NCI-H510A (cell line): Measurements from ENCODE around the gene SLC16A4.
A peak's percentile ranks its signal among the peaks of the same experiment; 100 is the strongest.

ENCODE experiments used
- DNase-seq: peaks from one replicate; lab custom pipeline; 2025; lab: John Stamatoyannopoulos, UW

The SLC16A4 gene

DNA sequence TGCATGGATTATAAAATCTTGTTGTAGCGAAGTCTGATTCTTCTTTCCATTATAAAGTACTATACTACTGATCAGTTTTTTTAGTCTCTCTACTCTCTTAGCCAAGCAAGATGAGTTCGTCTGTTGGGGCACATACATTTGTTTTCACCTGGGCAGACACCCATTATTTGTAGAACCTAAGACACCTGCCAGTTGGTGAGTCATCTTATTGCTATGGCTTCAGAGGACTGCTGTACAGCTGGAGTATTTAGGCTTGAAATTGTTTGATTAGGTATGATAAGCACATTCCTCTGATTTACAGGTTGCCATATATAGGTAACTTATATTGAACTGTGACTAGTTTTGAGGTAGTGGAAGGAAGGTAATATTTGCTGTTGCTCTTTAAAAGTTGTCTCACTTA, 34.4 kb downstream of the SLC16A4 start:
- no peak for DNase-seq

DNA sequence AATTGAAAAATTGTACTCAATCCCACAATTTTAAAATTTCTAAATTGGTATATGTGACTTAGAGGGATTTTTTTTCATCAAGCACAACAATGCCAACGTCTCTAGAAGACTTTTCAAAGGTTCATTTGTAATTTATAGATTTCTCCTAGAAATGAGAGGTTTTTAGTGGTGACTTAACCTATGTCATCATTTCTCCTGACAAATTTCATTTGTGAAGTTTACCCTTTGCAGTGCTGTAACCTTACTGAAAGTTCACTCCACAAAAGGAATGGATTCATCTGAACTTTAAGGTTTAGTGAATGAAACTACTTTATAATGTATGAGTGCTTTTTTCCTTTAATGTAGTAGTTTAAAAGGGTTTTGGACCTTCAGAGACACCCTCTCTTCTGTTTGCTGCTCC, 35.5 kb downstream of the SLC16A4 start:
- no peak for DNase-seq

DNA sequence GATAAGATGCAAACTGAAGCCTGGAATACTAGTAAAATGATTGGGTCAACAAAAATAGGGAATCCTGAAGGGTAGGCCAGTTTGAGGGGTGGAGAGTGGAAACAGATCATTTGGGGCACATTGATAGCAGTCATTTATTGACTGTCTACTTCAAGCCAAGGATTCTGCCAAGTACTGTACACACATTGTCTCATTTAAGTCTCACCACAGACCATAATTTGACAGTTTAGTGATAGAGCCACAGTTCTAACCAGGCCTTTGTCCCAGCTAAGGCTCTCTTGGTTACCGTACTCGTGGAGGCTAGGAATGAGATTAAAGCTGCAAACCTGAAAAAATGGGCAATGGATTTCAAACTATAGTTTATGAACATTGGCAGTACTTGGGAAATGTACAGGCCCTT, 40.5 kb downstream of the SLC16A4 start:
- DNase-seq, result no peak

DNA sequence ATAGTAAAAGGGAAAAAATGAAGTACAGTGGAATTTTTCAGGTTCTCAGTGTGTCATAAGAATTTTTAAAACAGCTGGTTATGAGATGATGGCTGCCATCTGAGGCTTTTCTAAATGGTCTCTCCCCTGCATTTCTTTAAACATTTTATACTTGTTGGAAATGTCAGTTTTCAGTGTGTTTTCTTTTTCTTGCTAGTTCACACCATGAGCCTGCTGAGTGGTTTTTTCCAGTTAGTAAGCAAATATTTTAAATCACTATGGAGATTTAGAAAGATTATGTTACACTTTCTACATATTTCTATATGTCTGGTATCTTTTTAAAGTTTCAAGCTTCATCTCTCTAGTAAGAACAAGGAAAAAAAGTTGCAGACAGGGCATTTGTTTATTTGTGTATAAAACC, 42.1 kb downstream of the SLC16A4 start:
- DNase-seq, result no peak

DNA sequence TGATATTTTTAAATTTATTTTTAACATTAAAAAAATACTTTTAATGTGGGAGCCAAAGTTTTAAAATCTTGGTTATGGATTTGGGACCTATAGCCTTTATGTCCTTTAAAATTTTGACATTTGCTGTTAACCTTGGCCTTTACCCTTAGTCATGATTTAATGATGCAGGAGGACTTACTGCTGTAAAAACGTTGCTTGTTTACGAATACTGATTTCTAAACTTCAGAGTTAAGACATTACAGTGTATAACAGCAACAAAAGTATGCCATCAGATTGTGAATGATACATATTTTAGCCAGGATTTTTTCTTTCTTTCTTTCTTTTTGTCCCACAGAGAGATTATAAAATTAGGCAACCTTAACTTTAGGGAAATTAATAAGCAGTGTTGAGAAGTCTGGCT, 42.8 kb downstream of the SLC16A4 start:
- no peak for DNase-seq

DNA sequence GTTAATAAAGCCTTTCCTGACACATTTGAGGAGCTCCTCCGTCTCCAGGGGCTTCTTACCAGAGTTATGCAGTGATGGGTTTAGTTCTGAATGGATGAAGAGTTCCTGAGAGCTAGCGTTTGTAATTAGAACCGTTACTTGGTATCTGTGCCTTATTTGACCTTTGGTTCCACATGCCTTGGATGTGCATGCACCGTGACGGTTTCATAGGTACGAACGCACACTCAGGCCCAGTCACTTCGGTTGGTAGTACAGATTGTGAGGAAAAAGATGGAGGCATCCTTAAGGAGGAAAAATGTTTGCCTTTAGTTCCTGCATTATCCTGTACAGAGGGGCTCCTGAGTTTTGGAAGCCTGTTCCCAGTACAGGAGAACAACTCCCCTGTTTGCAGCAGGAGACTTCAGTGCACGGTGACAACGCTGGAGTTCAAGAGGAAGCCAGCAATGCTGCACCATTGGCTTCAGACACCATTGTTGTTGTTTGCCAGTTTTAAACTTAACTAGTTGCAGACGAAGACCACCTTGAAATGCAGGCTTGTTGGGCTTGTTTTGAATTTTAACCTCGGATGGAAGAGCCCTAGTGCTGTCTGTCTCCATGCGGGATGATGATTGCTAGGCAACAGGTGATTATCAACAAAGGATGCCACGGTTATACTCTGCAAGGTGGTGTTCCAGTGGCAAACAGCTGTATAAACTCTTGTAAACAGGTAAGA, 43.5 kb downstream of the SLC16A4 start:
- DNase-seq, result no peak

DNA sequence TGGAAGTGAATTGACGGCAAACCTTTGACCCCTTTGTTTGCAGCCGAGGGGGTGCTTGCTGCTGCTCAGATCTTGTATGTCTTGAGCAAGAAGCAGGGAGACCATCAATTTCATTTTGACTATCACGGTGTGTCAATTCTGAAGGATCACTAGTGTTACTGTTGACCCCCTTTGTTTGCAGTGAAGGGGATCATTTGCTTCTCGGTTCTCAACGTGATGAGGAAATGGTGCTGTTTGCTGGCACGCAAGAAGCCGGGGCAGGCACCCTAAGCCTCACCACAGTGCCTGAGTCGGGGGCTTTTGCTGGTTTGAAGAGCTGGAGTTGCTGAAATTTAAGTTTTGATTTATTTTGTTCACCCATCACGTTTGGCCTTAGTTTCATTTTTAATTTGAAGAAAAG, 44.1 kb downstream of the SLC16A4 start:
- DNase-seq, result no peak

DNA sequence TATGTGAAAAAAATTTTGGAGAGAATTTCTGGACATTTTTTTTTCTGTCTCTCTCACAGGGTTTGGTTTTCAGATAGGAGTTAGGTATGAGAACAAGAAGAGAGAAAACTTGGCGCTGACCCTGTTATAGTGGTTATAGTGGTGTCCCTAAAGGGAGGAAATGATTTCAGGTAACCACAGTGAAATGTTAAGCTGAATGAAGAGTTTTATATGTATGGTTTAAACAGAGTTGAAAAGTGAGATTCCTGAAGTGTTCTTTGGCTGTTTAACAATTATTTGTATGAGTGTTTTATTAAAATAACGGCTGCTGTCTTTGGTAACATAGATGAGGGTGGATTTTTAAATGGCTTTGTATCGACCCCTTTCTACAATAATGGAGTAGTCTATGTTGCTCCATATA, 45.3 kb downstream of the SLC16A4 start:
- DNase-seq, result no peak

DNA sequence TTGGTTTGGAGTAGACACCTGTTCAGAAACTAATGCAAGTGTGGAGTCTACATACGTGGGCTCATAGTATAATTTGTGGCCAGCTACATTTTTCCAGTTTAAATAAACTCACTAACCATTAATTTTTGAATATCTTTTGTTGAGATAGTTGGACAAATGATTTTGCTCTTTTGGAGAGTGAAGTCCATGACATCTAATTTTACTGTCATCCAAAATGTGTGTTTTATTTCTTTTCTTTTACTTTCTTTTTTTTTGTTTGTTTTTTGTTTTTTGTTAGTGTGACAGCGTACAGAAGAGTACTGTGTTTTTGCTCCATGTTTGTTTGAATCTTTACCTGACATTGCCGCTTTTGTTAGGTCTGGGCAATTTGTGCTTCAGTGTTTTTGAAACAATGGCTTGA, 46.7 kb downstream of the SLC16A4 start:
- no peak for DNase-seq

DNA sequence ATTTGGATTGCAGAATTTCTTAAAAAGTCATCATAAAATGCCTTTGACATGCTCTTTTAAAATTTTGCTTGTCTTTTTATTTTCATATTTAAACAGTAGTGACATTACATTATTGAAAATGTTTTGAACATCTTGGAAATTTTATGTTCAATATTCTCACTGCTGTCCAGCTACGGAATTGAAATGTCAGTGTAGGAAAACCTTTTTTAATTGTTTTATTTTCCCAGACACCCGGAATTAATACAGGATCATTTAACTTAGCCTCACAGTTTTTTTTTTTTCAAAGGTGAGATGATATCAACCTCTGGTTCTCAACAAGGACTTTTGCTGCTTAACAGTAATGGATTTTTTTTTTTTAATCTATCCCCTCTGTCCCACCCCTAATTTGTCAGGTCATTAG, 47.6 kb downstream of the SLC16A4 start:
- no peak for DNase-seq

DNA sequence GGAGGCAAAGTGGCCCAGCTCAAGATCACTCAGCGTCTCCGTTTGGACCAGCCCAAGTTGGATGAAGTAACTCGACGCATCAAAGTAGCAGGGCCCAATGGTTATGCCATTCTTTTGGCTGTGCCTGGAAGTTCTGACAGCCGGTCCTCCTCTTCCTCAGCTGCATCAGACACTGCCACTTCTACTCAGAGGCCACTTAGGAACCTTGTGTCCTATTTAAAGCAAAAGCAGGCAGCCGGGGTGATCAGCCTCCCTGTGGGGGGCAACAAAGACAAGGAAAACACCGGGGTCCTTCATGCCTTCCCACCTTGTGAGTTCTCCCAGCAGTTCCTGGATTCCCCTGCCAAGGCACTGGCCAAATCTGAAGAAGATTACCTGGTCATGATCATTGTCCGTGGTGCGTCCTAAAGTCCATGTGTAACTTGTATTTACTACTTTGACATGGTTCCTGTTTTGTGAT, 48.9 kb downstream of the SLC16A4 start:
- DNase-seq, result no peak

DNA sequence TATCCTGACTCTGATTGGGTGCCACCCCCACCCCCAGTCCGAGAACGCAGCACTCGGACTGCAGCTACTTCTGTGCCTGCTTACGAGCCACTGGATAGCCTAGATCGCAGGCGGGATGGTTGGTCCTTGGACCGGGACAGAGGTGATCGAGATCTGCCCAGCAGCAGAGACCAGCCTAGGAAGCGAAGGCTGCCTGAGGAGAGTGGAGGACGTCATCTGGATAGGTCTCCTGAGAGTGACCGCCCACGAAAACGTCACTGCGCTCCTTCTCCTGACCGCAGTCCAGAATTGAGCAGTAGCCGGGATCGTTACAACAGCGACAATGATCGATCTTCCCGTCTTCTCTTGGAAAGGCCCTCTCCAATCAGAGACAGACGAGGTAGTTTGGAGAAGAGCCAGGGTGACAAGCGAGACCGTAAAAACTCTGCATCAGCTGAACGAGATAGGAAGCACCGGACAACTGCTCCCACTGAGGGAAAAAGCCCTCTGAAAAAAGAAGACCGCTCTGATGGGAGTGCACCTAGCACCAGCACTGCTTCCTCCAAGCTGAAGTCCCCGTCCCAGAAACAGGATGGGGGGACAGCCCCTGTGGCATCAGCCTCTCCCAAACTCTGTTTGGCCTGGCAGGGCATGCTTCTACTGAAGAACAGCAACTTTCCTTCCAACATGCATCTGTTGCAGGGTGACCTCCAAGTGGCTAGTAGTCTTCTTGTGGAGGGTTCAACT, 49.5 kb downstream of the SLC16A4 start:
- DNase-seq, result no peak

DNA sequence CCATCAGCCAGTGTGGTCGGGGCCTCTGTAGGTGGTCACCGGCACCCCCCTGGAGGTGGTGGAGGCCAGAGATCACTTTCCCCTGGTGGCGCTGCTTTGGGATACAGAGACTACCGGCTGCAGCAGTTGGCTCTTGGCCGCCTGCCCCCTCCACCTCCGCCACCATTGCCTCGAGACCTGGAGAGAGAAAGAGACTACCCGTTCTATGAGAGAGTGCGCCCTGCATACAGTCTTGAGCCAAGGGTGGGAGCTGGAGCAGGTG, 50.7 kb downstream of the SLC16A4 start:
- DNase-seq, result no peak

DNA sequence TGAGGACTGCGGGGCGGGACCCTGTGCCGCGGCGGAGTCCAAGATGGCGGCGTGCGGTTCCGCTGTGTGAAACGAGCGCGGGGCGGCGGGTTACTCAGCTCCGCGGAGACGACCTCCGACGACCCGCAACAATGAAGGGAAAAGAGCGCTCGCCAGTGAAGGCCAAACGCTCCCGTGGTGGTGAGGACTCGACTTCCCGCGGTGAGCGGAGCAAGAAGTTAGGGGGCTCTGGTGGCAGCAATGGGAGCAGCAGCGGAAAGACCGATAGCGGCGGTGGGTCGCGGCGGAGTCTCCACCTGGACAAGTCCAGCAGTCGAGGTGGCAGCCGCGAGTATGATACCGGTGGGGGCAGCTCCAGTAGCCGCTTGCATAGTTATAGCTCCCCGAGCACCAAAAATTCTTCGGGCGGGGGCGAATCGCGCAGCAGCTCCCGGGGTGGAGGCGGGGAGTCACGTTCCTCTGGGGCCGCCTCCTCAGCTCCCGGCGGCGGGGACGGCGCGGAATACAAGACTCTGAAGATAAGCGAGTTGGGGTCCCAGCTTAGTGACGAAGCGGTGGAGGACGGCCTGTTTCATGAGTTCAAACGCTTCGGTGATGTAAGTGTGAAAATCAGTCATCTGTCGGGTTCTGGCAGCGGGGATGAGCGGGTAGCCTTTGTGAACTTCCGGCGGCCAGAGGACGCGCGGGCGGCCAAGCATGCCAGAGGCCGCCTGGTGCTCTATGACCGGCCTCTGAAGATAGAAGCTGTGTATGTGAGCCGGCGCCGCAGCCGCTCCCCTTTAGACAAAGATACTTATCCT, 51.2 kb downstream of the SLC16A4 start:
- DNase-seq, result no peak

DNA sequence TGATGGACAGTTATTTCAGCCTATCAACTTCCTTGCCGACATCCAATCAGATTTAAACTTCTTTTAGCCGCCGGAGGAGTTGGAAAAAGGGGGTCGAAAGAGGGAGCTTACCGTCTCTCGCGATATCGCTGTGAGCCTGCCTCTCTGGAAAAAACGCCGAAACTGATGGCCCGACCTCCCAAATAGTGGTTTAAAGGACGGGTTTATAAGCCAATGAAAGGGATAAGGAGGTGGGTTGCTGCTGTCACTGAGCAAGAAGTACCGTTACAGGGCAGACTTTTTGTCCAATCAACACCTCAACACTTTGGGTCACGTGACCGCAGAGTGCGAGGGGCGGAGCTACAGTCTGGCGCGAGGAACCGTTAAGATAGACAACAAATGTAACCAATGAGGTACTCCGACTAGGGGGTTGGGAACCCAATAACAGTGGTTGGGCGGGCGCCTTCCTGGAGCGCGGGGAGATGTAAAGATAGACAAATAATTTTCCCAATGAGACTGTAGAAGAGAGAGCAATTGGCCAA, 51.9 kb downstream of the SLC16A4 start, which contains the start of gene RBM15:
TSS of gene RBM15 (plus strand) at position 492 of the 521 bp plus-strand sequence. CDS start at position 521, 29 bp downstream.
- DNase-seq, result peak; percentile 98

DNA sequence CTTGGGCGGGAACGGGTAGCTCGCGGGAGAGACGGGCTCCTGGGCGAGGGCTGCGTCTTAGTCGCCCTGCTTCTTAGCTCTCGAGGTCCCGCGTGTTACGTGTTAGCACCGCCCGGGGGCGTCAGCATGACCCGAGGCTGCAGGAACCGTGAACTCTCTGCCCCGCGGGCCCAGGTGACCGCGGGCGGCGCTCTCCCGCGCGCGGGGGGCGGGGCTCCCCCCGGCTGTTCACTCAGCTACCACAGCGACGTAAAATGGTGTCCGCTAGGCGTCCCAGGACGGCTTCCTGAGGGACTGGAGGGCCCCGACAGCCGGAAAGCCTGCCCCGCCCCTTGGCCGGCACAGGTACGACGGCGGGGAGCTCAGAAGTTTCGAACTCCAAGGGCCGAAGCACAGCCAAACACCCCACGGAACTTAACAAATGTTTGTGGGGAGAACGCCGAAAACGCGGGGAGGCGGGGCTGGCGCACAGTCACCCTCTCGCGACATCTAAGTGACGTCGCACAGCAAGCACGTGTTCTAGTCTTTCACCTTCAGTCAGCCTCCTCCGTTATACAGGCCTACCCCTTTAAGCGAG, 52.4 kb downstream of the SLC16A4 start:
- peak; percentile 84 for DNase-seq

DNA sequence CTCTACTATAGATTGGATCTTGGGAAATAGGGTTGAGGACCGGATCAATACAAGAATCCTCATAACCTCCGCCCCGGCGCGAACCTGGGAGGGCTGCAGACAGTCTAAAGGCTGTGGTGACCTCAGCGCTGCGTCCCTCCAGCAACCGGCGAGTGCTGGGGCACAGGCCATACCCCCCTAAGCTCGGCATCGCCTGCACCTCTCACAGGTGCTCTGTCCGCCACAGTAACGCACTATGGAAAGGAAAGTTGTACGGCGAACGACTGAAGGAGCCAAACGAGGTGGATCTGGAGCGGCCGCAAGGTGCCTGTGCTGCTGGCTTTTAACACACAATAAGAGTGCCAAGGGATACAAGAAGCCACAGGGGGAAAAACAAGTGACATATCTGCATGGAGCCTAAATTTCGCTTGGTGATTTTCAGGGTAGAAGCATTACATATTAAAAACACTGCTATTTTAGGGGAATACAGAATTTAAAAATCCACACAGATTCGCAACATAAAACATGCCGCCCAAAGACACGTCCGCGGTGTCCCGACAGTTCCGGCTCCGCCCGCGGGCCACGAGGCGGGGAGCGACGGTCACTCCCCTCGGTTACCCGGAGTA, 53.0 kb downstream of the SLC16A4 start:
- DNase-seq, result no peak

DNA sequence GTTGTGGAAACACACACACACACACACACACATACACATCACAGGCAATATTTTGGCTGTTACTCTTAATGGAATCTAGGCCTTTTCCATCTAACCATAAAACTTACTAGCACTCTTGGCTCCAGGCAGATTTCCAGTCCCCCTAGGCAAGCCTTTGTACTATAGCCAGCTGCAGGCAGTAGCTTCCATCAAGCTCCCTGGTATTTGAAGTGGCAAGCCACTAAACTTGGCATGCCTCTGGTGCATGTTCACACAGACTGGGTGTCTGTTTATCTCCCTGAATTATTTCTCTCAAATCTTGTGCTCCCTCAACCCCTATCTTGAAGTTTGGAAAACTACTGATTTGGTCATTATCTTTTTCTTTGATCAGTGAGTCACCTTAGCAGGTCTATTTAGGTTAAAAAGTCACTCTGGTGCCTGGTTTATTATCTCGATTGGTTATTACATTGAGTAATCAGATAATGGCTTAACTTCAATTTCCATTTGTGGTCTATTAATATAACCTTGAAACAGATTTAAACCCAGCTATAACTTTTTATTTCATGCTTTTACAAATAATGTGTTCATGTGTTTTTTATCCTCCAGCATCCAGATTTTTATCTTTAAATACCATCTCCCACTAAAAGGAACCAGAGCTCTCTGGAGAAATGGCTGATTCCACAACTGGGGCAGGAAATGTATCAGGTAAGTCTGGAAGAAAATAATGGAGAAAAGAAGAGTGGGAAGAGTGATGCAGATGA, 54.4 kb downstream of the SLC16A4 start:
- no peak for DNase-seq

DNA sequence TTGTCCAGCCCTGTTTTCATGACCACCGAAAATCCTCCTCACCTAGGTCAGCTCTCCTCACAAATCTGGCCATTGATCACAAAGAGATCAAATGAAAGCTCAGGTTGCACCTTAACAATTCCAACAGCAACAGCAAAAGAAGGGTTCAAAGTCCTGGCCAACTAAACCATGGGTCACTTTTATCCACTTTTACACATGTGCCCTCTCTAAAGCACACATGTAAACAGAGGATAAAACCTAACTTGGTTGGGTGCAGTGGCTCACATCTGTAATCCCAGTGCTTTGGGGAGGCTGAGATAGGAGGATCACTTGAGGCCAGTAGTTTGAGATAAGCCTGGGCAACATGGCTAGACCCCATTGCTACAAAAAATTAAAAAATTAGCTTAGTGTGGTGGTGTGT, 55.6 kb downstream of the SLC16A4 start:
- DNase-seq, result no peak

DNA sequence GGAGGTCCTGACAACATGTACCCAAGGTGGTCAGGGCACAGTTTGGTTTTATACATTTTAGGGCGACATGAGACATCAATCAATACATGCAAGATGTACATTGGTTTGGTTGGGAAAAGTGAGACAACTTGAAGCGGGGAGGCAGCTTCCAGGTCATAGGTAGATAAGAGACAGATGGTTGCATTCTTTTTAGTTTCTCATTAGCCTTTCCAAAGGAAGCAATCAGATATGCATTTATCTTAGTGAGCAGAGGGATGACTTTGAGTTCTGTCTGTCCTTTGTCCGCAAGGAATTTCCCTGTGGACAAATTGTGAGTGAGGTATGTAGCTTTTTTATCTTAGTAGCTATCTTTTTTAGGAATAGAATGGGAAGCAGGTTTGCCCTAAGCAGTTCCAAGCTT, 62.1 kb downstream of the SLC16A4 start:
- no peak for DNase-seq

DNA sequence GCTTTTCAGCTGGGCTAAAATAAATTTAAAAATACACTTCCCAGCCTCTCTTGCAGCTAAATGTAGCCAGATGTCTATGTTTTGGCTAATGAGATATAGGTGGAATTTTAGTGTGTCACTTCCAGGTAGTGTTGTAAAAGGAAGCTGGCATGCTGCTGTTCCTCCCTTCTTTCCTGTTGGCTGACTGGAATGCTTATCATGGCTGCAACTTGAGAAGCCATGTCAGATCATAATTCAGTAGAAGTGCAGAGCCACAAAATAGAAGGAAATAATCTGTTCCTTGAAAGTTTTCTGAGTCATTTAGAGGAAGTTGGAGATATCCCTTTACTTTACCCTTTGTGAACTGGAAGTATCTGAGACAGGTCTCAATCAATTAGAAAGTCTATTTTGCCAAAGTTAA, 62.6 kb downstream of the SLC16A4 start:
- no peak for DNase-seq
